HG03469 (cell line): ENCODE results near the gene SYNDIG1.

ENCODE experiments used
- ATAC-seq: cut with Tn5 transposase; IDR thresholded peaks from one replicate; pipeline ENCODE4 v1.9.1; 2021; ENCODE audit warnings: mild to moderate bottlenecking, moderate library complexity, moderate number of reproducible peaks; ENCODE audit not compliant: unreplicated experiment

SYNDIG1 gene

DNA sequence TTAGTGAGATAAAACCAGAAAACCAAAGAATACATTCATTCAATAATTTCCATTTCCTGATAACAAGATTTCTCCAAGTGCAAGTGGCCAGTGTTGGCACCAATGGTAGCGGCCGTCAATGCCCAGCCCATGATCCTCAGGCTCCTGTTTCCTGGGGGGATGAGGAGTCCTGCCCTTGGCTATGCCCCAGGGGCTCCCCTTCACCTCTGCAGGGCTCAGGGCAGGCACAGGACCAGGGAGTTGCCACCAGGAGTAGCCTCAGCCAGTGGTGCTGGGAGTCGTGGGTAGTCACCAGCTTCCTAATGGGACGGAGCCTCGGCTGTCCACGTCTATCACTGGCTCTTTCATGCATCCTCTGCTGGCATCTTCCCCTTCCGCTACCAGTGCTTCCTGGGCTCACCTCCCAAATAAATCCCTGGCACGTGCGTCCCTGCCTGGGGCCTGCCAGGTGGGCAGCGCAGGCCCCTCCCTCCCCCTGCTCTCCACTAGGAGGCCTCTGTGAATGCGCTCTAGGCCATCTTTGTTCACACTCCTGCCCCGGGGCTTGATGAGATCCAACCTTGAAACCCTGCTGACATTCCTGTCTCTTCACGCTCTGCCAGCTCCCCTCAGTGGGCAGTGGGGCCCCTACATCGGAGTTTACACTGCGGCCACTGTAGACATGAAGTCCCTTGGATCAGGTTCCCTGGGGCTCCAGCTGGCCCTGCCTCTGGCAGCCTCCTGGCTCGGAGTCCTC lies 215.7 kb downstream of the SYNDIG1 start:
- no peak for ATAC-seq

DNA sequence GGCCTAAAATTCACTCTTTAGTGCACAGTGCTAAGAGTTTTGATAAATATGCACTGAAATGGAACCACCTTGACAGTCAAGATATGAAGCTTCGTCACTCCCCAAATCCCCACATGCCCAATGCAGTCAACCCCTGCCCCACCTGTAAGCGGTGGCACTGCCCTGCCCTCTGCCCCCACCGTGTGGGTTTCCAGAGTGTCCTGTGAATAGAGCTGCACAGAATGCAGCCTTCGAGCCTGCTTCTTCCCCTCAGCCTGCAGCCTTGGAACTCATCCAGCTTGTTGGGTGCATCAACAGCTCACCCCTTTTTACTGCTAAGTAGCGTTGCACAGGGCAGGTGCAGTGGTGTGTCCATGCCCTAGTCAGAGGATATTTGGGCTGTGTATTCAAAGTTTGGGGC lies 216.3 kb downstream of the SYNDIG1 start:
- no peak for ATAC-seq

DNA sequence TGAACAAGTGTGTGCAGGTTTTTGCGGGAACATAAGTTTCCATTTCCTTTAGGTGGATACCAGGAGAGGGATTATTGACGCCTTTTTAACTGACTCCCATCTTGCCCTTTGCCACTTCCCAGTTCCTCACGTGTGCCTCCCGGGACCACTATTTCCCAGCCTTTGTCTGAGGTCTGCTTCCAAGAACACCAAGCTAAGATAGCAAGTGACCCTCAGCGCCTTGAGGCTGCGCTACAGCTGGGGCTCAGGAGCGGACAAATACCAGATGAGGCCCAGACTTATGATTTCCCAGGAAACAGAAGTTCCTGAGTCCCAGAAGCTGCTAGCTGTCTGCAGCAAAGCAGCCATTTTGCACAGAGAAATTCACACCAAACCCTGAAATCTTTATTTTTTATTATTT lies 216.7 kb downstream of the SYNDIG1 start:
- ATAC-seq: no peak

DNA sequence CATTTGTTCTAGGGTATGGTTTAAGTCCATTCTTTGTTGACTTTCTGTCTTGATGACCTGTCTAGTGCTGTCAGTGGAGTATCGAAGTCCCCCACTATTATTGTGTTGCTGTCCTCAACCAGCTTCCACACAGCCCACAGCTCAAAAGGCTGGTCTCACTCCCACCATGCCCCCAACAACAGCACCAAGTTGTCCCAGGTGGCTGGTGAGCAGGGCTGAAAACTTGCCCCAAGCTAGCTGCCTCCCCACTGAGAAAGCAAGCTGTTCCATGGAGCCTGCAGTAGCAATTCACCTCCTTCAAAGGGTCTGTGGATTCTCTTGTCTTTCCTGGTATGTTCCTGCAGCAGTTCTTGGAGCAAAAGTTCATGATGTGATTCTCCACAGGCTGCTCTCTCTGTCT lies 221.0 kb downstream of the SYNDIG1 start:
- no peak for ATAC-seq

DNA sequence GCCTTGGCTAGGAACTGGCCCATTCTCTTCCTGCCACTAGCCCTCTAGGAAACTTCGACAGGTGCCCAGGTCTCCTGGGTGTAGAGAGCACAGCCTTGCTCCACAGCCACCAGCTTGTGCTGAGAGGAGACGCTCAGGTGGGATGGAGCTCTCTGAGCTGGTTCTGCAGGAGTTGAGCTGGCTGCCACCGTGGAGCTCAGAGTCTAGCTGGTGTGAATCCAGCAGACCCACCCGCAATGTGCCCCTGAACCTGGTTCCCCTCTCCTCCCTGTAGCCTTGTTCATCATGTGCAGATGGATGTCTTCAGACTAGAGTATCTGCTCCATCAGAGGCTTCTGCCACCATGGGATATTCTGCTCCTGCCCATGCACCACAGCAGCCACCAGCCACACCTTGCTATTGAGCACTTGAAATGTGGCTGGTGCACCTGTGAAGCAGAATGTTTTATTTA lies 222.5 kb downstream of the SYNDIG1 start:
- ATAC-seq: no peak

- ATAC-seq: no peak
These were observed 223.2 kb downstream of the SYNDIG1 start for GRCh38 chr20:24692446-24693200.

- ATAC-seq: no peak
These were observed 224.2 kb downstream of the SYNDIG1 start for GRCh38 chr20:24693466-24694156.

DNA sequence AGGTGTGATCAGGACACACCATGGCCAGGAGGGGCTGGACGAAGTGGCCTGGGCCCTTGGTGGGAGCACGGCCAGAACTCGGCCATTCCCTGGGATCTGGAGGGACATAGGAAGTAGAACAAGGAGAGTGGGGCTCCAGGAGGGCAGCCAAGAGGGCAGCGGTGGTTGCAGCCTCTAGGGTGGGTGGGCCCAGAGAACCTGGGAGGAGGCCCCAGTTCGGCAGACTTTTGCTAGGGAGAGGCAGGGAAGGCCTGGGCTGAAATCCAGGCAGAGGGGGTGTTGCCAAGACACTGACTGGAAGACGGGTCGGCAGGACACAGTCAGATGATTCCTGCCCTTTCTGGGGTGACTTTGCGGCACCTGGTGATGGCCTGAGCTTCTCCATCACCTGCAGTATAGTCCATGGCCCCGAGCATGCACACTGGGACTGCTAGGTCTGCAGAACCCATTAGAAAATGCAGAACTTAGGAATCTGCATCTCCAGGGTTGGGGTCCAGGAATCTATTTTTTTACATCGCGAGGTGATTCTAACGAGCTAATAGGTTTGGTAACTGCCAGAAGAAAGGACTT lies 224.8 kb downstream of the SYNDIG1 start:
- ATAC-seq: no peak

DNA sequence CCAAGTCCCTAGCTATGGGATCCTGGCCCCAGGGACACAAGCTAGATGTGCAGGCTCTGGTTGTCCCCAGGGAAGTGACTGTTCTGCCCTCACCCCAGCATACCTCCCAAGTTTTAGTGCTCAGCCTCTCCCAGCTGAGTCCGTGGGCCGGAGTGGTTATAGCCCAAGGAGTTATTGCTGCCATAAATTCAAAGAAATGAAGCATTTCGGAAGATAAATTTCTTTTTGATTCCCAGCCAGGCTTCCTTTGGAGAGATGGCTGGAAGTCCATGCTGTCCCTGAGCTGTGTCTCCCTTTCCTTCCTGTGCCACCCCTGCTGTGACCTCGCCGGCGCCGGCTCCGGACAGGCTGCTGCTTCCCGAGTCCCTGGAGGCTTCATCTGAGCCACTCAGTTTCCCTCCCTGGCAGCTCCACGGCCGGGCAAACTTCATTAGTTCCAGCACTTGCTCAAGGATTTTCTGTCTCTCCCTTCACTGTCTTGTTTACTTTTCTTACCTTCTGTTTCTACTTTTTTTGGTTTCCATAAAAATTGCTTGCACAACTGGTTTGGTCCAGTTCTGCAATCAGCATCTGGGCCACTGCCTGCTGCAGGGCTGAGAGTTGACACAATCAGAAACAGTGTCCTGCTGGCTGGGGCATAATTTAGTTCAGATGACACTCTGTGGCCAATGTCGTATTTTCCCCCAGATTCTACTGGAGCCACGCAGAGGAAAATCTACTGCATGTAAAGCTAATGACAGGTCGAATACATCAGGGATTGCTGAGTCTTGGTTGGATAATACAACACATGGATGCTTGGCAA lies 225.5 kb downstream of the SYNDIG1 start:
- ATAC-seq: no peak

DNA sequence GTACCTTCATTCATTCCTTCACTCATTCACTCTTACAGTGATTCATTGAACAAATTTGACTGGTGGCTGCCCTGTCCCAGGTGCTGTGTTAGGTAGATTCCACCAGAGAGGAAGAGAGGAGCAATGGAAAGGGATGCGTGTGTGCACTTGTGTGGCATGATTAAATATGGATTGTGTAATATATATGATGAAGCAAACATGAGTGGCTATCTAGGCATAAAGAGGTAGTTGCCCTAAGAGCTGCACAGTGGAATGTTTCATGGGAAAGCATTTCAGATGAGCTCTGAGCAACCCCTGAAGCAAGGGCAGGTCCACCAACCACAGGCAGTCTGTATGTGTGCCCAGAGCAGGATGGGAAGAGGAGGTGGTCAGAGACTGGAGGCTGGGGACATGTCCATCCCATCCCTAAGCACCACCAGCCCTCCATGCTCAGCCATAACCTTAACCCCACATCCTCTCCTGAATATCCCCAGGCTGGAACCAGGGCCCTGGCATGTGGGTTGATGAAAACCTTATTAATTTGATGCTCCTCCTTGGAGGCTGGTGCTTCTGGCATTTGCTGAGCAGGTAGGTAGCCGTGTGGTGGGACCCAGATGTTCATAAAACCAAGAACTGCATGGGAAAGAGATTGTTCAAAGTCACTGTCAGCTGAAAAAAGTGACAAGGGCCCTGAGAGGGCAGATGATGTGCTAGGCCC lies 226.2 kb downstream of the SYNDIG1 start:
- no peak for ATAC-seq

DNA sequence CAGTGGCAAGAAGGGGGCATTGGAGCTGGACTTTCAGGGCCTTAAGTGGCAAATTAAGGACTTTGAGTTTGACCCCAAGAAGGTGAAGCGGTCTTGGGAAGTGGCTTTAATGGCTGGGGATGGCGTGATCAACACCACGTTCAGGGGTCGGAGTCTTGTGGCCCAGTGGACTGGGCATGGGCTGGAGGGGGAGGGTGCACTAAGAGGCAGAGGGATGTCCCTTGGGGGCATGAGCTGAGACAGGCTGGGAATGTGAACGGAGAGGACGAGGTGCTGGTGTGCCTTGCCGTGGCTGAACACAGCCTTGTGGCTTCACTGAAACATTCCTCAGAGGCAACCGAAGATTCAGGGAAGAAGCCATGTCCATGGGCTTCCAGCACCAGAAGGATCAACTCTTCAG lies 227.0 kb downstream of the SYNDIG1 start:
- ATAC-seq: no peak

DNA sequence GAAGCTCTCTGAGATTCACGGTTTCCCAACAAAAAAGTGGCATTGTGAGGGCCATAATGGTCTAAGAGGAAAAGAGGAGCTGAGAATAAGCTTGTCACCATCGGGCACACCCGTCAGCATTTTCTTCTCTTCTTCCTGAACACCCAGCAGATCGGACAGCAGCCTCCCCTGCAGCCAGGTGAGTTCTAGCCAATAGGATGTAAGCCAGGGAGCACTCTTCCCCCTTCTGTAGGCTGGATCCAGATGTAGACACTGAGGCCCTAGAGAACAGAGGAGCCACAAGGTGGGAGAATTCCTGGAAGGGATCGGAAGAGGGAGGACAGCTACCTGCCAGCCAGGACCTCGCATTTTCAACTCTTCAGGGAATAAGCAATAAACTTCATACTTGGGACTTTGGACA lies 228.0 kb downstream of the SYNDIG1 start:
- no peak for ATAC-seq

- ATAC-seq: no peak
These were observed 228.8 kb downstream of the SYNDIG1 start for GRCh38 chr20:24698189-24698588.

DNA sequence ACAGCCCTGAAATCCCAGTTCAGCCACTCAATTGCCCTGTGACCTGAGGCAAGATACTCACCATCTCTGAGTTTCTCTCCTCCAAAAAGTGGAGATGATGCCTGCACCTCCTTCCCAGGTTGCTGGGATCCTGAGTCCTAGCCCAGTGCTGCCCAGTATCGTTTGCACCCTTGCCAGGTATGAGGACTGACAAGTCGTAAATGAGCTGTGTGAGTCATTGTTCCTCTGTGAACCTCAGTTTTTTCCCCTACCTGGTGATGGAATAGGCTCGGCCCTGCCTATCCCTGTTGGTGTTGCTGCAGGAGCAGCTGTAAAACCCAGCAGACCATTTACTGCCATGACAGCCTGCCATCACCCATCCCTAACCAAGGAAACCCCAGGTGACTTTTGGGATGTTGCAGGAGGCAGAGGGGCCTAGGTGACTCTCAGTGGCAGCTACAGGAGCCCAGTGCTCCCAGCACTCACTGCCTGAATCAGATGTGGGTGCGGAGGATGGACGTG lies 229.3 kb downstream of the SYNDIG1 start:
- ATAC-seq: no peak

GRCh38 chr20:24699321-24700165 lies 230.1 kb downstream of the SYNDIG1 start:
- ATAC-seq: no peak

GRCh38 chr20:24700166-24700860 lies 230.9 kb downstream of the SYNDIG1 start:
- no peak for ATAC-seq

DNA sequence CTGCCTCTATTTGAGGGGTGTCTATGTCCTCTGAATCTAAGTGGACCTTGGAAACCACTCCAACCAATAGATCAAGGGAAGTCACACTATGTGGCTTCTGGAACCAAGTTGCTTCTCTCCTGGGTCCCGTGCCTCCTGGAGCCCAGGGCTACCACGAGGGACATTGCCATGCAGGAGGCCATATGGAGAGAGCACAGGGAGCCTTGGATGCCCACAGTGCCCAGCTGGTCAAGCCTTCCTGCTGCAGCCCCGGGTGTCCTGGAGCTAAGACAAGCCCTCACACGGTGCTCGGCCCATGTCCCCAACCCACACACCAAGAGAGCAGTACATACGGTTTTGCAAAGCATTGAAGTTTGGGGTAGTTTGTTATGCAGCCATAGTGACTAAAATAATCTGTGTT lies 231.6 kb downstream of the SYNDIG1 start:
- no peak for ATAC-seq

DNA sequence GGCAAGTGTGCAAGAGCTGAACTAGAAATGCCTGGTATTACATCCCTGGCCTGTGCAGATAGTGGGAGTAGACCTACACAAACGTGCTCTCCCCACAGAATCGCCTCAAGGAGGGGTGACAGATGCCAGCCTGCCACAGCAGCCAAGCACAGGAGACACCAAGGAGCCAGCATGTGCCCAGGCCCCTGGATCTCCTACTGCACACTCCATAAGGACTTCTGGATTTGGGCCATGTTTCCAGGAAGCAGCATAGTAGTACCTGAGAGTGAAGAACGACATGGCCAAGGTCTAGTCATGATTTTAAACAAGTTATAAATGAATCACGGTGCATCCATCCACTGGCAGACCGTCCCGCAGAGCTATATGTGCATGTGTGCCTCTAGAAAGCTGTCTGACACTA lies 232.2 kb downstream of the SYNDIG1 start:
- ATAC-seq: no peak
